ENCODE results near the gene NEK9.

The NEK9 gene

DNA sequence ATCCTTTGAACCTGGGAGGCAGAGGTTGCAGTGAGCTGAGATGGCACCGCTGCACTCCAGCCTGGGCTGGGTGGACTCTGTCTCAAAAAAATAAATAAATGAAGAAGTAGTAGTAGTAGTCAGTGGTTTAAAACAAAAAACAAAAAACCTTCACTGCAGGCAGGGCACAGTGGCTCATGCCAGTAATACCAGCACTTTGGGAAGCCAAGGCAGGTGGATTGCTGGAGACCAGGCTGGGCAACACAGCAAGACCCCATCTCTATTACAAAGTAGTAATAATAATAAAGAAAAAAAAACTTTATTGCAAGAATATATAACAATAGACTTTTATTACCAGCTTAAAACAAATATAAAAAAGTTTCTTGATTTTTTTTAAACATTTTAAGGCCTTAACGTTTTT lies 13.8 kb upstream of the NEK9 start:
- H3K4me3 ChIP-seq (ENCODE audit: low read length), result no peak overlapping the region
- TF ChIP-seq, protein P1, sequence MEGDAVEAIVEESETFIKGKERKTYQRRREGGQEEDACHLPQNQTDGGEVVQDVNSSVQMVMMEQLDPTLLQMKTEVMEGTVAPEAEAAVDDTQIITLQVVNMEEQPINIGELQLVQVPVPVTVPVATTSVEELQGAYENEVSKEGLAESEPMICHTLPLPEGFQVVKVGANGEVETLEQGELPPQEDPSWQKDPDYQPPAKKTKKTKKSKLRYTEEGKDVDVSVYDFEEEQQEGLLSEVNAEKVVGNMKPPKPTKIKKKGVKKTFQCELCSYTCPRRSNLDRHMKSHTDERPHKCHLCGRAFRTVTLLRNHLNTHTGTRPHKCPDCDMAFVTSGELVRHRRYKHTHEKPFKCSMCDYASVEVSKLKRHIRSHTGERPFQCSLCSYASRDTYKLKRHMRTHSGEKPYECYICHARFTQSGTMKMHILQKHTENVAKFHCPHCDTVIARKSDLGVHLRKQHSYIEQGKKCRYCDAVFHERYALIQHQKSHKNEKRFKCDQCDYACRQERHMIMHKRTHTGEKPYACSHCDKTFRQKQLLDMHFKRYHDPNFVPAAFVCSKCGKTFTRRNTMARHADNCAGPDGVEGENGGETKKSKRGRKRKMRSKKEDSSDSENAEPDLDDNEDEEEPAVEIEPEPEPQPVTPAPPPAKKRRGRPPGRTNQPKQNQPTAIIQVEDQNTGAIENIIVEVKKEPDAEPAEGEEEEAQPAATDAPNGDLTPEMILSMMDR (IDR thresholded peaks at IDR 0.05; ENCODE audit: insufficient read depth, low read depth, low read length, missing control alignments), result no peak
- DNase-seq (ENCODE audit: low read depth), result no peak

DNA sequence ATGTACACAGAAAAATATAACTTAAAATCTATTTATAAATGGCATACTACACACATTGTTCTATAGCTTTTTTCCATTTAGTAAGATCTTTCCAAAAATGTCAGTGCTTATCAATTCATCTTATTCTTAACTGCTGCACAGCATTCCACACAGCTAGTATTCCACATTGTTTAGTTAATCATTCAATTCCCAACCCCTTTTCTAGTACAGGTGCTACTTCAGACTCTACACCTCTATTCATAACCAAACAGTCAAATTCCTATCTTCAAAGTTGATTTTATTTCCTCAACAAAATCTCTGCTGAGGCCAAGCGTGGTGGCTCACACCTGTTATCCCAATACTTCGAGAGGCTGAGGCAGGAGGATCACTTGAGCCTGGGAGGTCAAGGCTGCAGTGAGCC lies 12.3 kb upstream of the NEK9 start:
- TF ChIP-seq, protein P1 (IDR thresholded peaks at IDR 0.05; ENCODE audit: insufficient read depth, low read depth, low read length, missing control alignments), result no peak
- H3K4me3 ChIP-seq (ENCODE audit: low read length), result no peak overlapping the region
- DNase-seq (ENCODE audit: low read depth), result no peak

DNA sequence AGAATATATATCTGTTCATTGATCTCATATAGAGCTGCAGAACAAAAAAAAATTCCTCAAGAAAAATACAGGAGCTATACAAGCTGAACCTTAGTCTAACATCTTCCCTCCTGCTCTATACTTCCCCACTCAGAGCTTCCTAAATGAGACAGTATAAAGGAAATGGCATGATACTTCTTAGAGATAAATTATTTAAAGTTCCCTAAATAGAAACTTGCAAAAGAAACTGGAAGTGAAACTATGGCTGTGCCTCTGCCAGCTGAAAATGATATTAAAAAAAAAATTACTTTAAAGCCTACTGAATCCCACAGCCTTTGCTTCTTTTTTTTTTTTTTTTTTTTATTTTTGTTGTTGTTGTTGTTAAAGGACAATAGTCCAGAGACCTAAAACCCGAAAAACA lies 11.6 kb upstream of the NEK9 start:
- no peak for DNase-seq (ENCODE audit: low read depth)
- H3K4me3 ChIP-seq (ENCODE audit: low read length), result no peak overlapping the region
- TF ChIP-seq, protein P1 (IDR thresholded peaks at IDR 0.05; ENCODE audit: insufficient read depth, low read depth, low read length, missing control alignments), result no peak

DNA sequence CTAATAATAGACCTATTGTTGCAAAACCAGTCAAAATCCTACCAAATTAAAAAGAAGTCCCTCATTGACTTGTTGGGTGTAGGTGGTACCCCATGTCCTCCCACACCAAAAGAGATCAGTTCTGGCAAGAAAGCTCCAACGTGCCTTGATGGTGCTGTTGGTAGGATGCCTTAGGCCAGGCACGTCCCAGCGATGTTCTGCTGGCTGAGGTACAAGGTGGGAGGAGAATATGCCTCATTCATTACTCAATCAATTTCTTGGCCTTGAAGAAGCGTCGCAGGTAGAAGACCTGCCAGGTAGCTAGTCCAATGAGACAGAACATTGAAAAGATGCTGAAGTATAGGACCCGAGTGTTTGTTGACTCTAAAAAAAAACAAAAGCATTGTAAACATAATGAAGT lies 7.8 kb upstream of the NEK9 start:
- TF ChIP-seq, protein P1 (IDR thresholded peaks at IDR 0.05; ENCODE audit: insufficient read depth, low read depth, low read length, missing control alignments), result no peak
- no peak overlapping the region for H3K4me3 ChIP-seq (ENCODE audit: low read length)
- DNase-seq (ENCODE audit: low read depth), result peak; percentile 84

DNA sequence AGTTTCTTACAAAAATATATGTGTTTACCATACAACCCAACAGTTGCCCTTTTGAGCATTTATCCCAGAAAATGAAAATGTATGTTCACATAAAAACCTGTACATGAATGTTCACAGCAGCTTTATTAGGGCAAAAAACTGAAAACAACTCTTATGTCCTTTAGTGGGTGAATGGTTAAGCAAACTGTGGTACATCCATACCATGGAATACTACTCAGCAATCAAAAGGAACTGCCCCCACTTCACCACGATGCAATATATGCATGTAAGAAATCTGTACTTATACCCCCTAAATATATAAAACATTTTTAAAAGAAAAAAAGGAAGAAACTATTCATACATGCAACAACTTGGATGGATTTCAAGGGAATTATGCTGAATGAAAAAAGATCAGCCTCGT lies 6.7 kb upstream of the NEK9 start:
- TF ChIP-seq, protein P1 (IDR thresholded peaks at IDR 0.05; ENCODE audit: insufficient read depth, low read depth, low read length, missing control alignments), result no peak
- no peak for DNase-seq (ENCODE audit: low read depth)
- H3K4me3 ChIP-seq (ENCODE audit: low read length), result no peak overlapping the region

DNA sequence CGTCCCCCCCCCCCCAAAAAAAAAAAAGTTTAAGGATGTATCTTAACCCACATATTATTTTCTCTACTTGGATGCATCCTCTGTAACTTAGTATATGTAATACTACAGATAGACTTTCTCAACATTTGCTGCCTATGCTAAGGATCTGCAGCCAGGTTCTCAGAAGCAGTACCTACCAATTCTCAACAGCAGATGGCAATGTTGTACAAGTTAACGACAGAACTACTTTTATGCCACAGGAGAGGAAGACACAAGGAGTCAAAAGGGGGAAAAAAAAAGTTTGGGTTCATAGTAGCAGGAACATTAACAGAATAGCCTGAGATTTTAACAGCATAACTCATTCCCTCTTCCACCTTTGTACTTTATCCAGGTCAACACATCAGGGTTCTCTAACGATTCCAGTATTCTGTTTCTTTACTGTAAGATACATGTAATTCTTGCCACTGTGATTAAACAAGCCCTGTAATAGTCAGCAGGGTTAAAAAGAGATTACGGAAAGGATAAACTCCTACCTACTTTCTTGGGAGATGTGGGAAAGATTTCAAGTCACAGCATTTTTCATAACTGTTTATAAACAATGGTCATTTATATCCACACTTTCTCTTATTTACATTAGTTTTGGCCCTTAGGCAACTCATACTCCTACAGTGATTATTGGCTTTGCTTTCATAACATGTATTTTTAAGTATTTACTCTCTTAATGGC lies 5.7 kb upstream of the NEK9 start:
- TF ChIP-seq, protein P1 (IDR thresholded peaks at IDR 0.05; ENCODE audit: insufficient read depth, low read depth, low read length, missing control alignments), result peak; percentile 79
- no peak overlapping the region for H3K4me3 ChIP-seq (ENCODE audit: low read length)
- DNase-seq (ENCODE audit: low read depth), result peak; percentile 75

DNA sequence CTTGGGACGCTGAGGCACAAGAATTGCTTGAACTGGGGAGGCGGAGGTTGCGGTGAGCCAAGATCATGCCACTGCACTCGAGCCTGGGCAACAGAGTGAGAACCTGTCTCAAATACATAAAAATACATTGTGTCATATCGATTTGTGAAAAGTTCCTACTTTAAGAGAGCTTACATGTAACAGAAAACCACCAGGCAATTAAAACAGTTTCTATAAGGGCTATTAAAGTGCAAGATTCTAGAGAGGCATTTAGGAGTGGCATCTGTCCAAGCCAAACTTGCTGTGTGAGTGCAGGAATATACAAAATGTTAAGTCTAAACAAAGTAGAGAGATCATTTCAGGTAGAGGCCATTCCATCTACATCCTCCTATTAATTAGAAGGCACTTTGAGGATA lies 1.7 kb upstream of the NEK9 start:
- DNase-seq (ENCODE audit: low read depth), result no peak
- H3K4me3 ChIP-seq (ENCODE audit: low read length), result no peak overlapping the region
- TF ChIP-seq, protein P1 (IDR thresholded peaks at IDR 0.05; ENCODE audit: insufficient read depth, low read depth, low read length, missing control alignments), result no peak

All from epithelial cell of esophagus (primary cell).